Astrocyte of the spinal cord (primary cell): ENCODE results near the gene BMPR1A.

Experiments
- DNase-seq: peaks from one replicate; pipeline ENCODE4 v3.0.0; 2011; ENCODE audit warnings: low read depth, low spot score
- H3K4me3 ChIP-seq: 2 replicates; pipeline ENCODE4 v1.5.1; 2011; ENCODE audit warnings: low read depth, mild to moderate bottlenecking, low read length, moderate library complexity
- CTCF ChIP-seq: IDR thresholded peaks from 2 replicates; pipeline ENCODE4 v1.5.1; 2012; ENCODE audit warnings: low read depth, mild to moderate bottlenecking, low read length, inconsistent platforms
- in situ Hi-C: cut with HindIII; loops from 2 replicates; pipeline ENCODE4 v1.10.0; 2017; ENCODE audit warnings: low sequenced_read_pairs

Gene BMPR1A

GRCh38 chr10:86785968-86786367 lies 29.5 kb downstream of the BMPR1A start:
- no peak overlapping the region for H3K4me3 ChIP-seq
- no peak for TF ChIP-seq CTCF
- in situ Hi-C loops: no loop called here
- DNase-seq: no peak

- DNase-seq: peak; percentile 7
- no peak for TF ChIP-seq CTCF
- no peak overlapping the region for H3K4me3 ChIP-seq
- in situ Hi-C loops: no loop called here
These were observed 29.9 kb downstream of the BMPR1A start for GRCh38 chr10:86786368-86786767.

GRCh38 chr10:86790394-86790793 lies 34.0 kb downstream of the BMPR1A start:
- DNase-seq: no peak
- H3K4me3 ChIP-seq: no peak overlapping the region
- no peak for TF ChIP-seq CTCF
- in situ Hi-C loops: no loop called here

GRCh38 chr10:86792461-86793167 lies 36.2 kb downstream of the BMPR1A start:
- in situ Hi-C loops: no loop called here
- DNase-seq: peak; percentile 25
- no peak overlapping the region for H3K4me3 ChIP-seq
- no peak for TF ChIP-seq CTCF

GRCh38 chr10:86793696-86794095 lies 37.3 kb downstream of the BMPR1A start:
- no peak overlapping the region for H3K4me3 ChIP-seq
- no peak for DNase-seq
- in situ Hi-C loops: no loop called here
- no peak for TF ChIP-seq CTCF

- peak; percentile 85 for DNase-seq
These were observed 38.9 kb downstream of the BMPR1A start for GRCh38 chr10:86795353-86795752.

More at GRCh38 chr10:86795353-86795752, 38.9 kb downstream of the BMPR1A start:
- no peak for TF ChIP-seq CTCF
- H3K4me3 ChIP-seq: no peak overlapping the region
- in situ Hi-C loops: no loop called here
